Neural cell (in vitro differentiated cells): ENCODE results near the gene PBX4. TPM values are rescaled to one million over a fixed set of nuclear protein-coding genes. Genes with fewer than 3 reads are reported as not detected.

ENCODE experiments used
- H2AFZ ChIP-seq: fragments of 200-600, 300-800 bp; sonication (generic), shearing (Covaris generic); 2 replicates; pipeline ENCODE4 v1.6.0; 2014; ENCODE audit warnings: low read depth, mild to moderate bottlenecking, antibody characterized with exemption, low read length, moderate library complexity
- H3F3A ChIP-seq: fragments of 200-600 bp; shearing (Covaris generic); 2 replicates; pipeline ENCODE4 v1.6.1; 2016; ENCODE audit warnings: mild to moderate bottlenecking, moderate library complexity, mixed read lengths, antibody characterized with exemption, low read length; ENCODE audit not compliant: insufficient read depth, poor library complexity, severe bottlenecking
- H3K27ac ChIP-seq: fragments of 200-600, 300-800 bp; sonication (generic), shearing (Covaris generic); 2 replicates; pipeline ENCODE4 v1.5.1; 2014; ENCODE audit warnings: mild to moderate bottlenecking, low read length, moderate library complexity
- H3K27me3 ChIP-seq: fragments of 300-800, 200-600 bp; sonication (generic), shearing (Covaris generic); 2 replicates; pipeline ENCODE4 v1.6.0; 2014; ENCODE audit warnings: mild to moderate bottlenecking, low read depth, low read length, moderate library complexity; ENCODE audit not compliant: insufficient read depth
- H3K36me3 ChIP-seq: fragments of 300-800, 200-600 bp; sonication (generic), shearing (Covaris generic); 2 replicates; pipeline ENCODE4 v1.5.1; 2014; ENCODE audit warnings: mild to moderate bottlenecking, antibody characterized with exemption, low read length, moderate library complexity; ENCODE audit not compliant: insufficient read depth
- H3K4me2 ChIP-seq: fragments of 300-800, 200-600 bp; sonication (generic), shearing (Covaris generic); 2 replicates; pipeline ENCODE4 v1.6.0; 2014; ENCODE audit warnings: mild to moderate bottlenecking, low read length
- H3K4me3 ChIP-seq: fragments of 300-800, 200-600 bp; sonication (generic), shearing (Covaris generic); 2 replicates; pipeline ENCODE4 v1.5.1; 2014; ENCODE audit warnings: mild to moderate bottlenecking, low read length, moderate library complexity
- H3K79me2 ChIP-seq: fragments of 200-600 bp; shearing (Covaris generic); replicated peaks from 2 replicates; pipeline ENCODE4 v1.6.0; 2014; ENCODE audit warnings: mild to moderate bottlenecking, low read length, moderate library complexity; ENCODE audit not compliant: insufficient read depth
- H3K9ac ChIP-seq: fragments of 300-800, 200-600 bp; sonication (generic), shearing (Covaris generic); 2 replicates; pipeline ENCODE4 v1.6.1; 2016; ENCODE audit warnings: mild to moderate bottlenecking, low read length, mixed read lengths
- H3K9me2 ChIP-seq: fragments of 200-600 bp; shearing (Covaris generic); 2 replicates; pipeline ENCODE4 v1.6.1; 2016; ENCODE audit warnings: mild to moderate bottlenecking, low read length, mixed read lengths; ENCODE audit not compliant: insufficient read depth
- H3K9me3 ChIP-seq: fragments of 200-600, 300-800 bp; sonication (generic), shearing (Covaris generic); 2 replicates; pipeline ENCODE4 v1.6.1; 2016; ENCODE audit warnings: mild to moderate bottlenecking, mixed run types, low read length, moderate library complexity, mixed read lengths
- H4K20me1 ChIP-seq: fragments of 200-600 bp; shearing (Covaris generic); 2 replicates; pipeline ENCODE4 v1.6.1; 2016; ENCODE audit warnings: mild to moderate bottlenecking, mixed run types; ENCODE audit not compliant: insufficient read depth
- CTCF ChIP-seq: fragments of 450-650 bp; IDR thresholded peaks from 2 replicates; pipeline ENCODE4 v1.5.1; 2014; ENCODE audit warnings: antibody characterized with exemption, mild to moderate bottlenecking, moderate library complexity; ENCODE audit not compliant: poor library complexity, severe bottlenecking
- EP300 ChIP-seq: fragments of 450-650 bp; conservative IDR thresholded peaks from 2 replicates; pipeline ENCODE4 v1.6.1; 2014; ENCODE audit warnings: antibody characterized with exemption, mild to moderate bottlenecking, moderate library complexity; ENCODE audit not compliant: poor library complexity, severe bottlenecking
- EZH2 ChIP-seq: fragments of 200-600, 300-800 bp; shearing (Covaris generic), sonication (generic); IDR thresholded peaks from 2 replicates; pipeline ENCODE4 v1.6.1; 2014; ENCODE audit warnings: antibody characterized with exemption, low read length, borderline replicate concordance, mild to moderate bottlenecking; ENCODE audit not compliant: insufficient read depth, poor library complexity, severe bottlenecking
- MXI1 ChIP-seq: fragments of 450-650 bp; conservative IDR thresholded peaks from 2 replicates; pipeline ENCODE4 v1.6.1; 2014; ENCODE audit warnings: antibody characterized with exemption, mild to moderate bottlenecking; ENCODE audit not compliant: poor library complexity, severe bottlenecking
- POLR2AphosphoS5 ChIP-seq: IDR thresholded peaks from 2 replicates; pipeline ENCODE4 v1.6.1; 2012
- RAD21 ChIP-seq: fragments of 450-650 bp; conservative IDR thresholded peaks from 2 replicates; pipeline ENCODE4 v1.6.1; 2014; ENCODE audit warnings: antibody characterized with exemption, mild to moderate bottlenecking, moderate library complexity
- SMC3 ChIP-seq: fragments of 450-650 bp; conservative IDR thresholded peaks from 2 replicates; pipeline ENCODE4 v1.6.1; 2014; ENCODE audit warnings: antibody characterized with exemption, mild to moderate bottlenecking, moderate library complexity; ENCODE audit not compliant: poor library complexity
- TAF1 ChIP-seq: IDR thresholded peaks from 2 replicates; pipeline ENCODE4 v1.6.1; 2012; ENCODE audit warnings: low read depth
- polyA plus RNA-seq: library from polyadenylated mRNA; depleted of rRNA; stranded (reverse); fragments of >200 nt; gene quantifications from 2 replicates; pipeline ENCODE4 v1.2.3, GENCODE V29; 2014
- TF ChIP-seq, protein P1 (sequence below): IDR thresholded peaks from 2 replicates; pipeline ENCODE4 v1.6.1; 2012; ENCODE audit warnings: borderline replicate concordance

Gene PBX4
- polyA plus RNA-seq, 1 donor from 2014 or later, result 7.5 TPM

GRCh38 chr19:19661675-19662251 is 43.3 kb upstream of the PBX4 start:
- Histone ChIP-seq H3K79me2 (peaks cover 21% of the 10 kb centered on the region), H3K4me3 (peak overlapping the region; percentile 83), H3K9me2 (no peaks in the 10 kb centered on the region), H3K9ac (no peak overlapping the region), H4K20me1 (no peaks in the 10 kb centered on the region), H3K27me3 (no peaks in the 10 kb centered on the region), H3K36me3 (no peaks in the 10 kb centered on the region), H3K4me2 (peak overlapping the region; percentile 49), H3K27ac (no peak overlapping the region), H2AFZ (no peak overlapping the region), H3F3A (no peaks in the 10 kb centered on the region), H3K9me3 (no peaks in the 10 kb centered on the region)
- TF ChIP-seq EZH2, result no peak
- TF ChIP-seq MXI1, result no peak
- TF ChIP-seq SMC3, result no peak
- TF ChIP-seq TAF1, result no peak
- no peak for TF ChIP-seq POLR2AphosphoS5
- no peak for TF ChIP-seq RAD21
- TF ChIP-seq CTCF, result no peak
- TF ChIP-seq, protein P1, sequence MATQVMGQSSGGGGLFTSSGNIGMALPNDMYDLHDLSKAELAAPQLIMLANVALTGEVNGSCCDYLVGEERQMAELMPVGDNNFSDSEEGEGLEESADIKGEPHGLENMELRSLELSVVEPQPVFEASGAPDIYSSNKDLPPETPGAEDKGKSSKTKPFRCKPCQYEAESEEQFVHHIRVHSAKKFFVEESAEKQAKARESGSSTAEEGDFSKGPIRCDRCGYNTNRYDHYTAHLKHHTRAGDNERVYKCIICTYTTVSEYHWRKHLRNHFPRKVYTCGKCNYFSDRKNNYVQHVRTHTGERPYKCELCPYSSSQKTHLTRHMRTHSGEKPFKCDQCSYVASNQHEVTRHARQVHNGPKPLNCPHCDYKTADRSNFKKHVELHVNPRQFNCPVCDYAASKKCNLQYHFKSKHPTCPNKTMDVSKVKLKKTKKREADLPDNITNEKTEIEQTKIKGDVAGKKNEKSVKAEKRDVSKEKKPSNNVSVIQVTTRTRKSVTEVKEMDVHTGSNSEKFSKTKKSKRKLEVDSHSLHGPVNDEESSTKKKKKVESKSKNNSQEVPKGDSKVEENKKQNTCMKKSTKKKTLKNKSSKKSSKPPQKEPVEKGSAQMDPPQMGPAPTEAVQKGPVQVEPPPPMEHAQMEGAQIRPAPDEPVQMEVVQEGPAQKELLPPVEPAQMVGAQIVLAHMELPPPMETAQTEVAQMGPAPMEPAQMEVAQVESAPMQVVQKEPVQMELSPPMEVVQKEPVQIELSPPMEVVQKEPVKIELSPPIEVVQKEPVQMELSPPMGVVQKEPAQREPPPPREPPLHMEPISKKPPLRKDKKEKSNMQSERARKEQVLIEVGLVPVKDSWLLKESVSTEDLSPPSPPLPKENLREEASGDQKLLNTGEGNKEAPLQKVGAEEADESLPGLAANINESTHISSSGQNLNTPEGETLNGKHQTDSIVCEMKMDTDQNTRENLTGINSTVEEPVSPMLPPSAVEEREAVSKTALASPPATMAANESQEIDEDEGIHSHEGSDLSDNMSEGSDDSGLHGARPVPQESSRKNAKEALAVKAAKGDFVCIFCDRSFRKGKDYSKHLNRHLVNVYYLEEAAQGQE, result no peak
- TF ChIP-seq EP300, result no peak

- Histone ChIP-seq H2AFZ (no peak overlapping the region), H3K9me3 (no peaks in the 10 kb centered on the region), H4K20me1 (no peaks in the 10 kb centered on the region), H3K27ac (no peak overlapping the region), H3K27me3 (no peaks in the 10 kb centered on the region), H3K9ac (no peak overlapping the region), H3F3A (no peaks in the 10 kb centered on the region), H3K36me3 (no peaks in the 10 kb centered on the region), H3K9me2 (no peaks in the 10 kb centered on the region), H3K4me2 (no peak overlapping the region), H3K4me3 (peak overlapping the region; percentile 83), H3K79me2 (peaks cover 21% of the 10 kb centered on the region)
- TF ChIP-seq EZH2 (no peak), CTCF (no peak), EP300 (no peak), MXI1 (no peak), RAD21 (no peak), SMC3 (no peak), POLR2AphosphoS5 (no peak), TAF1 (no peak)
- TF ChIP-seq, protein P1, result no peak
Measured at GRCh38 chr19:19661141-19661674, 42.7 kb upstream of the PBX4 start.
